ENCODE measurements around the gene PCARE. TPM values are rescaled to one million over a fixed set of nuclear protein-coding genes. Genes with fewer than 3 reads are reported as not detected.

The PCARE gene
- total and polyA plus RNA-seq, 7 donors: 0.02 to 1.0 (median 0.39) TPM

DNA sequence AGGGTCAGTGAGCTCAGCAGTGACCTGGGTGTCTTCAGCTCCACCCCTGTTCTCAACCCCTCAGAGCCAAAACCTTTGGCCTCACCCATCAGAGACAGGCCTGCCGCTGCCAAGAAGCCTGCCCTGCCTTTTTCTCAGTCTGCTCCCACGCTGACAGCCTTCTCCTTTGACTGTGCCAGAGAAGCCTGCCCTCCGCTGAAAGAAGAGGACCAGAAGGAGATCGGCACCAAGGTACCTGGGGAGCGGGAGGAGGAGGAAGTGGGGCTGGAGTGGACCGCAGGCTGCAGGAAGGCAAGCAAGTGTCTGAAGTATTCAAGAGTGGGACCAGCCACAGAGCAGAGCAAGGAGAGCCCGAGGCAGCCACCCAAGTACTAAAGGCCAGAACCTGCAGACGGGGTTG lies 60.0 kb downstream of the PCARE start:
- peaks cover 66% of the 10 kb centered on the region for H3K4me1 ChIP-seq
- H3K27ac ChIP-seq: peak overlapping the region; percentile 87
- H3K4me3 ChIP-seq: peak overlapping the region; percentile 52
- ATAC-seq (peak in 3 of 4 donors; percentile 2 to 20 (median 2)), DNase-seq (peak in 1 of 2 donors; percentile 83)
- no peaks in the 10 kb centered on the region for H3K27me3 ChIP-seq (ENCODE audit: insufficient read depth in 3 of 3, low read length in 2 of 3)
- 40 to 68% (median 44%) methylated on average over 8 of the region's 8 CpGs for WGBS, 3 donors
- intact Hi-C loops (cut with DNase I): loop anchor here (2.0 to 10.0 kb wide), 5 partner anchors 56 to 447 kb away; partner anchors contain the start of gene CLIP4 (in 1 of the 2)
- H3K36me3 ChIP-seq (ENCODE audit: insufficient read depth in 1 of 2, low read depth in 1 of 2): no peaks in the 10 kb centered on the region
- TF ChIP-seq, protein P1, sequence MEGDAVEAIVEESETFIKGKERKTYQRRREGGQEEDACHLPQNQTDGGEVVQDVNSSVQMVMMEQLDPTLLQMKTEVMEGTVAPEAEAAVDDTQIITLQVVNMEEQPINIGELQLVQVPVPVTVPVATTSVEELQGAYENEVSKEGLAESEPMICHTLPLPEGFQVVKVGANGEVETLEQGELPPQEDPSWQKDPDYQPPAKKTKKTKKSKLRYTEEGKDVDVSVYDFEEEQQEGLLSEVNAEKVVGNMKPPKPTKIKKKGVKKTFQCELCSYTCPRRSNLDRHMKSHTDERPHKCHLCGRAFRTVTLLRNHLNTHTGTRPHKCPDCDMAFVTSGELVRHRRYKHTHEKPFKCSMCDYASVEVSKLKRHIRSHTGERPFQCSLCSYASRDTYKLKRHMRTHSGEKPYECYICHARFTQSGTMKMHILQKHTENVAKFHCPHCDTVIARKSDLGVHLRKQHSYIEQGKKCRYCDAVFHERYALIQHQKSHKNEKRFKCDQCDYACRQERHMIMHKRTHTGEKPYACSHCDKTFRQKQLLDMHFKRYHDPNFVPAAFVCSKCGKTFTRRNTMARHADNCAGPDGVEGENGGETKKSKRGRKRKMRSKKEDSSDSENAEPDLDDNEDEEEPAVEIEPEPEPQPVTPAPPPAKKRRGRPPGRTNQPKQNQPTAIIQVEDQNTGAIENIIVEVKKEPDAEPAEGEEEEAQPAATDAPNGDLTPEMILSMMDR (IDR thresholded peaks at IDR 0.05): no peak
- no peaks in the 10 kb centered on the region for H3K9me3 ChIP-seq

DNA sequence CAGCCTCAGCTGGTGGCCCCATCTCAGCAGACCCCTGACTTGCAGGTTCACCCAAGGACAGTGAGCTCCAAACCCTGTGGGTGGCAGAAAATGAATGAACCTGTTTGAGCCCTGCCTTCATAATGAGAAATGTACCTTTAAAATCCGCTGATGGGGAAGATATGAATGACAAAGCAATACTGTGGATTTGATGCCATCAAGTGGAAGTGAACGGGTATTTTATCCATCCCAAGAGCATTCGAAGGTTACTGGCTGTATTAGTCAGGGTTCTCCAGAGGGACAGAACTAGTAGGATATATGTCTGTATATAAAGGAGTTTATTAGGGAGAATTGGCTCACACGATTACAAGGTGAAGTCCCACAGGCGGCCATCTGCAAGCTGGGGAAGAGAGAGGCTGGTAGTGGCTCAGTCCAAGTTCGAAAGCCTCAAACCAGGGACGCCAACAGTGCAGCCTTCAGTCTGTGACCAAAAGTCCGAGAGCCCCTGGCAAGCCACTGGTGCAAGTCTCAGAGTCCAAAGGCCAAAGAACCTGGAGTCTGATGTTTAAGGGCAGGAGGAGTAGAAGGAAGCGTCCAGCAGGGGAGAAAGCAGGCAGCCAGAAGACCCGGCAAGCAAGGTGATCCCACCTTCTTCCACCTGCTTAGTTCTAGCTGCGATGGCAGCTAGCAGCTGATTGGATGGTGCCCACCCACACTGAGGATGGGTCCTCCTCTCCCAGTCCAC lies 61.1 kb downstream of the PCARE start:
- intact Hi-C loops (cut with DNase I): loop anchor here (2.0 to 10.0 kb wide), 5 partner anchors 54 to 446 kb away; partner anchors contain the start of gene CLIP4 (in 1 of the 2)
- no peaks in the 10 kb centered on the region for H3K27me3 ChIP-seq (ENCODE audit: insufficient read depth in 3 of 3, low read length in 2 of 3)
- DNase-seq: peak in 1 of 2 donors; percentile 75
- TF ChIP-seq, protein P1 (IDR thresholded peaks at IDR 0.05): peak; percentile 18
- H3K4me3 ChIP-seq: peak overlapping the region; percentile 52
- H3K4me1 ChIP-seq: peaks cover 62% of the 10 kb centered on the region
- H3K36me3 ChIP-seq (ENCODE audit: insufficient read depth in 1 of 2, low read depth in 1 of 2): no peaks in the 10 kb centered on the region
- H3K27ac ChIP-seq: peak overlapping the region; percentile 87
- peak; percentile 2 to 24 (median 3) for ATAC-seq
- 38 to 55% (median 50%) methylated on average over 11 of the region's 11 CpGs for WGBS, 3 donors
- H3K9me3 ChIP-seq: no peaks in the 10 kb centered on the region

DNA sequence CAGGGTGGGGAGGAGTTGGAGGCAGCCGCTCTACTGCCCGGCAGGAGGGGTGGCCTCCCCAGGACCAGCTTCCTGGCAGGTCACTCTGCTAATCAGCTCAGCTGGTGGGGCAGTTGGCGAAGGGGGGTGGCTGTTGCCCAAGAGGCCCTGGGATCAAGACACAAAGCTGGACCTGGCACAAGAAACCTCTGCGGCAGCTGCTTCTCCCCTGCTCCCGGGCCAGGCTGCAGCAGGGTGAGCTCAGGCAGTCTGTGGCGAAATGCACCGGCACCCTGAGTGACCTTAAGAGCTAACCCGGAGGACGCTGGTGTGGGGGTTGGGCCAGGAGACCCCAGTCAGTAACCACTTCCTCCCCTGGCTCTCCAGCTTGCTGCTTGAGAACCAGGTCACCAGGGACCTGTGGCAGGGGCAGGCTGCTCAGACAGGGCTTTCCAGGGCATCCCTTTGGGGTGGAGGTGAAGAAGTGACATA lies 62.1 kb downstream of the PCARE start:
- H3K36me3 ChIP-seq (ENCODE audit: insufficient read depth in 1 of 2, low read depth in 1 of 2): no peaks in the 10 kb centered on the region
- H3K4me3 ChIP-seq: peak overlapping the region; percentile 52
- ATAC-seq (peak; percentile 59 to 81 (median 66)), DNase-seq (peak; percentile 89 to 98)
- TF ChIP-seq, protein P1 (IDR thresholded peaks at IDR 0.05): no peak
- WGBS, 3 donors: 9 to 14% (median 13%) methylated on average over 8 to 9 of the region's 9 CpGs
- H3K27ac ChIP-seq: peak overlapping the region; percentile 87
- no peaks in the 10 kb centered on the region for H3K9me3 ChIP-seq
- intact Hi-C loops (cut with DNase I): loop anchor here (2.0 to 10.0 kb wide), 5 partner anchors 53 to 445 kb away; partner anchors contain the start of gene CLIP4 (in 1 of the 2)
- no peaks in the 10 kb centered on the region for H3K27me3 ChIP-seq (ENCODE audit: insufficient read depth in 3 of 3, low read length in 2 of 3)
- H3K4me1 ChIP-seq: peaks cover 62% of the 10 kb centered on the region

Other genes with a start within 250 kb of the PCARE start
- gene TRMT61B, start 204.2 kb downstream of the PCARE start, total RNA-seq: 10 to 100 TPM in 3 of 4 donors, 1 to 10 TPM in 1; 8.7 to 12.9 (median 11.3) TPM
- 10 to 100 TPM in 2 of 3 donors, 1 to 10 TPM in 1; 9.5 to 21.7 (median 12.4) TPM for gene TRMT61B, start 204.2 kb downstream of the PCARE start, polyA plus RNA-seq
- gene WDR43, start 179.9 kb downstream of the PCARE start, total RNA-seq: 10 to 100 TPM; 30.5 to 89.5 (median 76.1) TPM
- 10 to 100 TPM; 25.5 to 54.4 (median 33.8) TPM for gene WDR43, start 179.9 kb downstream of the PCARE start, polyA plus RNA-seq
- gene TOGARAM2, start 93.2 kb downstream of the PCARE start, total RNA-seq: 10 to 100 TPM in 3 of 4 donors, 1 to 10 TPM in 1; 2.2 to 98.4 (median 22.5) TPM
- gene TOGARAM2, start 93.2 kb downstream of the PCARE start, polyA plus RNA-seq: 10 to 100 TPM in 2 of 3 donors, 1 to 10 TPM in 1; 6.1 to 54.2 (median 30.4) TPM
- gene CLIP4, start 40.9 kb upstream of the PCARE start, total RNA-seq: 100 to 1,000 TPM in 1 of 4 donors, 10 to 100 TPM in 3; 56.9 to 111 (median 78.1) TPM
- gene CLIP4, start 40.9 kb upstream of the PCARE start, polyA plus RNA-seq: 10 to 100 TPM; 26.7 to 89.2 (median 46.6) TPM